Uterine smooth muscle cell (primary cell): ENCODE measurements around the gene RAD23A. TPM values are rescaled to one million over a fixed set of nuclear protein-coding genes. Genes with fewer than 3 reads are reported as not detected.

Source experiments
- total RNA-seq: library from RNA; depleted of rRNA; stranded (reverse); fragments of >200 nt; gene quantifications from 2 replicates; pipeline ENCODE4 v1.2.3, GENCODE V29; 2014

Gene RAD23A
- total RNA-seq: 68.9 and 87.4 TPM in 2 replicates

DNA sequence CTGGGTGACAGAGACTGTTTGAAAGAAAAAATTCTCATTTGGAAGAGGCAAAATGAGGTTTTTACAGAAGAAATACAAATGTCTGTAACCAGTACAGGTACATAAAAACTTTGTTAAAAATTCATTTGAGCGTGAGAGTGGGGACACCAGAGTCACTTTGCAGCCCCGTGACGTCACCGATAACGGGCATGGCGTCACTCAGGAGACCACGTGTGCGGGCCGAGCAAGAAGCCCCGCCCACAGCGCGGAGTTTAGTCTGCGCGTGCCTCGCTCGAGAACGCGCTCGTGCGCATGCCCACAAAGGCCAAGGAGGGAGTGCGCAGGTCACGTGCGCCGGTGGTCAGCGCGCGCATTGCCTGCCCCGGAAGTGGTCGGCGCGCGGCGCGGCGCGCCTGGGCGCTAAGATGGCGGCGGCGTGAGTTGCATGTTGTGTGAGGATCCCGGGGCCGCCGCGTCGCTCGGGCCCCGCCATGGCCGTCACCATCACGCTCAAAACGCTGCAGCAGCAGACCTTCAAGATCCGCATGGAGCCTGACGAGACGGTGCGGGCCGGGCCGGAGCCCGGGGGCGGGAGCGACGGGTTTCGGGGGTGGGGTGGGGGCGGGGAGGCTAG, at the start of gene RAD23A:
RAD23A (plus strand) TSS at position 384 of the 613 bp plus-strand sequence; CDS start at position 471, 87 bp downstream.

DNA sequence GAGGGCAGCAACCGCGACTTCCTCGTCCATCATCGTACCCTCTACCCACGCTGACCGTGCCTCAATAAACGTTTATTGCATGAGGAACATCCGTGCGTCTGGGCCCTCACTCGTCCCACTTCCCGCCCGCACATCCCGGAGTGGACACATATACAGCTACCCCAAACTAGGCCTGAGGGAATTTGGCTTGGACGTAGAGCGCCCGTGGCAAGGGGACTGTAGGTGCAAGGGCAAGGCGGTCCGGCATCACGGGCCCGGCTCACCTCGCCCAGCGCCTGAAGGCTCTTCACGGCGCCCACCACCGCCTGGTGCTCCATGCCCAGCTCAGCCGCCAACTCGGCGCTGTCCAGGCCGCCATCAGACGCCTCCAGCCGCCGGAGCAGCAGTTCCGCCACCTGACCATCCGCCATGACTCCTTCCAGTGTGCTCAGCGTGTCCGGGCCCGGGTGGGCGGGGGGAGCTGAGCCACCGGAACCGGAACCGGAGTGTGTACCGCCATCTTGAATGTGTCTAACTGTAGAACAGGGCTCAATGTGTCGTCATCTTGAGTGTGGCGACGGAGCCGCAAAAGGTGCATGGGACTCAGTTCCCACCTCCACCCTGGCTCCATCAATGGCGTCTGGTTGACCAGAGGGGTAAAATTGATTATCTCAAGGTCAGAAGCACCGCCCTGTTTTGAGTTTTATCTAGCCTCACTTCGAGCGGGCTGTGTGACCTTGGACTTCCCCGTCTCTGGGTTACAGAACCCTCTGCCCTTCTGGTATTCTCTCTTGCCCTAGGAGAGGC, 12.2 kb upstream of the RAD23A start, which contains the start of gene FARSA:
FARSA (minus strand) TSS at position 425 of the 786 bp plus-strand sequence; CDS start at position 410, 15 bp downstream.

DNA sequence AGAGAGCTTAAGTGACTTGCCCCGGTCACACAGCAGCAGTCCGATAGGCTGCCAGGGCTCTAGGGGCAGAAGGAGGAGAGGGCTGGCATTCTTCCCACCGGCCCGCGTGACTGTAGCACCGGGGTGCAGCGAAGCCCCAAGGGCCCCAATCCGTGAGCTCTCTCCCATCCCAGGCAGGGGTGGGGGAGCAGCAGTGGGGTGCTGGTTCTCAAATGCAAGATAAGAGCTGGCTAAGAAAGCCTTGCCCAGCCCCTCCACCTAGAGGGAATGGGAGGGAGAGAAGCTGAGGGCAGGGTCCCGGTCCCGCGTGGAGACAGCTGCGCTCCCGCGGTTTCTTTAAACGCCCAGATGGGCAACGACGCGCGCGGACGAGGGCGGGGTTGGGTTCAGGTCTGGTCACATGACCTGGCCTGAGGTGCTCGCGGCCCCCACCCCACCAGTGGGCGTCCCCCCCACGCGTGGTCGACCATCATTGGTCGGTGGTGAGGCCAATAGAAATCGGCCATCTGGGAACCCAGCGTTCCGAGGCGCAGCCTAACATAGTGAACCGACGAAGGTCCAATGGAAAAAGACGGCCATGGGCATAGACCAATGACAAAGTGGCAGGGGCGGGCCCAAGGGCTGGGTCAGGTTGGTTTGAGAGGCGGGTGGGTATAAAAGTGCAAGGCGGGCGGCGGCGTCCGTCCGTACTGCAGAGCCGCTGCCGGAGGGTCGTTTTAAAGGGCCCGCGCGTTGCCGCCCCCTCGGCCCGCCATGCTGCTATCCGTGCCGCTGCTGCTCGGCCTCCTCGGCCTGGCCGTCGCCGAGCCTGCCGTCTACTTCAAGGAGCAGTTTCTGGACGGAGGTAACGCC, 7.5 kb upstream of the RAD23A start, which contains the start of gene CALR:
CALR (plus strand) TSS at position 683 of the 852 bp plus-strand sequence; CDS start at position 754, 71 bp downstream.

DNA sequence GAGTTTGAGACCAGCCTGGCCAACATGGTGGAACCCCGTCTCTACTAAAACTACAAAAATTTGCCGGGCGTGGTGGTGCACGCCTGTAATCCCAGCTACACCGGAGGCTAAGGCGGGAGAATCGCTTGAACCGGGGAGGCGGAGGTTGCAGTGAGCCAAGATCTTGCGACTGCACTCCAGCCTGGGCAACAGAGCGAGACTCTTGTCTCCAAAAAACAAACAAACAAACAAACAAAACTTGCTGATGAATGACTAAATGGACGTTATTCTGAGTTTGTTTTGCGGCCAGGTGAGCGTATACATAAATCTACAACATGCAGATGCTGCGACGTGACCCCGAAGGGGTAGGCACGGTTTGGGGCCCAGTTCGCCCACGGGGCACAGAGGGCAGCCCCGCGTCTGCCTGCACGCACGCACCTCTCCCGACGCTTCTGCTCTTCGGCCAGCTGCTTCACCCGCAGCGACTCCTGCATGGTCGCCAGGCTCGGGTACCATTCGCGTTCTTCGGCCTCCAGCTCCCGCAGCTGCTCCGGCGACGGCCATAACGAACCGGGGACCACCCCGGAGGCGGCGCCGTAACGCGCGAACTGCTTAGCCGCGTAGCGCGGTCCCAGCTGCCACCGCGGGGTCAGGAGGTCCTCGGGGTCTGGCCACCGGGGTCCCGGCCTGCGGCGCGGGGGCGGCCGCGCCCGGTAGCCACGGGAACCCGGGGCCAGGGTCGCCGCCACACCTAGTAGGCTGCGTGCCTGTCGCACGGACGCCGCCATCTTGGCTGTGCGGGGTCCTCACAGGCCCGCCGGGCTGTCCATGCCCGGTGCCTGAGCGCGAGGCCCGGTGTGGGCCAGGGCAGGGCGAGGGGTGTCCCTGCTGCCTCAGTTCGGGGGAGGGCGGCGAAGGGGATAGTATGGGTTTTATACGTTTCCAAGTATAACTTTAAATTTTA, 11.1 kb downstream of the RAD23A start, which contains the start of gene GADD45GIP1:
GADD45GIP1 (minus strand) TSS at position 778 of the 943 bp plus-strand sequence; CDS start at position 767, 11 bp downstream.

DNA sequence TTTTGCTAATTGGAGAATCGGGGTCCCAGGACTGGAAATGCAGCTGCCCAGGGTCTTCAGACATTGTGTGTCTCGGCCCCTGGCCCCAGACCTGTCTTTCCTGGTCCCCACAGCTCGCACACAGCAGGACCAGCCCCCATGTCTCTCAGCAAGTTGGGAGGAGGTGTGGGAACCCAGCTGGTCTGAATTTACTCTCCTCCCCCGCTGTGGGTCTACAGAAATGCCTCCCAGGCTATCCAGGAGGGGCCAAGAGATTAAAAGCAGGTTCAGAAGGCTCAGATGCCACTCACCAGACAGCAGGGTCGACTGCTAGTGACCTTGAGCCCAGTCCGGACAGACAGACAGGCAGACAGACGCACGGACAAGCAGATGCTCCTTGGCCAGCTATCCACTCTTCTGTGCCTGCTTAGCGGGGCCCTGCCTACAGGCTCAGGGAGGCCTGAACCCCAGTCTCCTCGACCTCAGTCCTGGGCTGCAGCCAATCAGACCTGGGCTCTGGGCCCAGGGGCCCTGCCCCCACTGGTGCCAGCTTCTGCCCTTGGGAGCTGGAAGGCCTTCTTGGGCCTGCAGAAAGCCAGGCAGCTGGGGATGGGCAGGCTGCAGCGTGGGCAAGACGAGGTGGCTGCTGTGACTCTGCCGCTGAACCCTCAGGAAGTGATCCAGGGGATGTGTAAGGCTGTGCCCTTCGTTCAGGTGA, 23.8 kb downstream of the RAD23A start, which contains the start of gene DAND5:
DAND5 (plus strand) TSS at position 285 of the 697 bp plus-strand sequence; CDS start at position 370, 85 bp downstream.

DNA sequence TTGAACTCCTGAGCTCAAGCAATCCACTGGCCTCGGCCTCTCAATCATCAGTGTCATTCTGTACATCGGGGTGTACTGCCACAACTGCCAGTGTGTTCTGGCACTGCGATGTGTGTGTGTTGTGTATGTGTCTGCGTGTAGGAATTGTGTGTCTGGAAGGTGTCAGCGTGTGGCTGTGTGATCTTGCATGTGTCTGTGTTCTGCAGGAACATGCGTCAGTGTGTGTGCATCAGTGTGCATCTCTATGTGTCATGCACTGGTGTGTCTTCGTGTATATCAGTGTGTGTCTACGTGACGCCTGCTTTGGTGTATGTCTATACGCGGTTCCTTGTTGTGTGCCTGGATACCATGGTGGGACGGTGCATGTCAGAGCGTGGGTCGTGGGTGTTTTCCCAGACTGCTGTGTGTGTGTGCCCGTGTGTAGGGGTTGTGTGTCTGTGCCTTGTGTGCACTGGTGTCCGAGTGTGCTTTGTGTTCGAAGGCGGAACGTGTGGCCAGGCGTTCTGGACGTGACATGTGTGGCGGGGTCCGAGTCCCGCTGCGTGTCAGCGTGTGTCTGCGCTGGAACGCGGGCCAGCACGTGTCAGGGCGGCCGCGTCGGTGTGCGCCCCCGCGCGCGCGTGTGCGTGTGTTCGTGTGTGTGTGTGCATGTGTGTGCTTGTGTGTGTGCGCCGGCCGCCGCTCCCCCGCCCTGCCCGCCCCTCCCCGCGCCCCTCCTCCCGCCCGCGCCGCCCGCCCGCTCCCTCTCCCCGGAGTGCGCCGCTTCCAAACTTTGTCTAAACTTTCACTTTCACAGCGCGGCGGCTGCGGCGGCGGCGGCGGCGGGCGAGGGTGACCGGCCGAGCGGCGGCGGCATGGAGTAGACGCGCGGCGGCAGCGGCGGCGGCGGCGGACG, 49.3 kb downstream of the RAD23A start, which contains the start of gene NFIX:
NFIX (plus strand) TSS at position 775 of the 895 bp plus-strand sequence. CDS start 363 bp downstream, outside the sequence.

Other genes starting within 250 kb of the RAD23A start
- gene FBXW9, start 249.2 kb upstream of the RAD23A start, total RNA-seq: 7.2 and 7.6 TPM in 2 replicates
- gene TNPO2, start 221.9 kb upstream of the RAD23A start, total RNA-seq: 42.2 and 47.4 TPM in 2 replicates
- 93.1 and 115 TPM in 2 replicates for gene TRIR, start 211.2 kb upstream of the RAD23A start, total RNA-seq
- gene GET3, start 208.4 kb upstream of the RAD23A start, total RNA-seq: 116 and 130 TPM in 2 replicates
- gene BEST2, start 194.1 kb upstream of the RAD23A start, total RNA-seq: 0.25 TPM in 1 of 2 replicates, not detected in the other
- gene HOOK2, start 170.3 kb upstream of the RAD23A start, total RNA-seq: 12.8 and 24.1 TPM in 2 replicates
- 41.7 and 53.9 TPM in 2 replicates for gene JUNB, start 154.4 kb upstream of the RAD23A start, total RNA-seq
- 190 and 232 TPM in 2 replicates for gene PRDX2, start 144.1 kb upstream of the RAD23A start, total RNA-seq
- gene THSD8, start 143.8 kb upstream of the RAD23A start, total RNA-seq: 0.22 TPM in 1 of 2 replicates, not detected in the other
- 32.0 and 79.4 TPM in 2 replicates for gene RNASEH2A, start 139.3 kb upstream of the RAD23A start, total RNA-seq
- gene RTBDN, start 111.3 kb upstream of the RAD23A start, total RNA-seq: not detected in 2 replicates
- gene MAST1, start 107.3 kb upstream of the RAD23A start, total RNA-seq: 0.87 TPM in 1 of 2 replicates, not detected in the other
- 13.5 and 35.4 TPM in 2 replicates for gene DNASE2, start 64.4 kb upstream of the RAD23A start, total RNA-seq
- not detected in 2 replicates for gene KLF1, start 58.7 kb upstream of the RAD23A start, total RNA-seq
- gene GCDH, start 54.7 kb upstream of the RAD23A start, total RNA-seq: 25.2 and 35.5 TPM in 2 replicates
- 0.11 and 0.12 TPM in 2 replicates for gene SYCE2, start 26.6 kb upstream of the RAD23A start, total RNA-seq
- gene FARSA, start 12.2 kb upstream of the RAD23A start, total RNA-seq: 54.1 and 58.9 TPM in 2 replicates
- 1,588 and 2,549 TPM in 2 replicates for gene CALR, start 7.3 kb upstream of the RAD23A start, total RNA-seq
- 26.6 and 36.4 TPM in 2 replicates for gene GADD45GIP1, start 11.4 kb downstream of the RAD23A start, total RNA-seq
- 0.12 TPM in 1 of 2 replicates, not detected in the other for gene DAND5, start 23.7 kb downstream of the RAD23A start, total RNA-seq
- gene NFIX, start 49.6 kb downstream of the RAD23A start, total RNA-seq: 59.8 and 71.9 TPM in 2 replicates
- 0.77 and 1.1 TPM in 2 replicates for gene LYL1, start 157.0 kb downstream of the RAD23A start, total RNA-seq
- 32.5 and 36.4 TPM in 2 replicates for gene TRMT1, start 170.9 kb downstream of the RAD23A start, total RNA-seq
- 32.4 and 48.4 TPM in 2 replicates for gene NACC1, start 172.4 kb downstream of the RAD23A start, total RNA-seq
- gene STX10, start 204.5 kb downstream of the RAD23A start, total RNA-seq: 72.9 and 81.1 TPM in 2 replicates
- gene IER2, start 204.5 kb downstream of the RAD23A start, total RNA-seq: 23.2 and 31.9 TPM in 2 replicates